Coronary artery (tissue), 2 donors: ENCODE data around the gene ATG4B.
"Not testable (repeated sequence)": the region's sequence is repeated elsewhere in the genome, so short reads cannot be mapped to it uniquely, and the experiment has no call there.

Source experiments
- DNase-seq: peaks from one replicate; pipeline ENCODE4 v3.0.0-alpha.2; 2017; ENCODE audit warnings: low spot score
- H3K27ac ChIP-seq, 2 donors: fragments of 200-600 bp; sonication (generic); one replicate each; pipeline ENCODE4 v1.5.1; 2016 to 2019
- H3K4me3 ChIP-seq: fragments of 200-600 bp; sonication (generic); 2 replicates; pipeline ENCODE4 v1.5.1; 2016; ENCODE audit warnings: mild to moderate bottlenecking, moderate library complexity
- TF ChIP-seq, protein P1 (sequence below): fragments of 200-600 bp; sonication (generic); IDR thresholded peaks from one replicate; pipeline ENCODE4 v1.5.1; 2019; ENCODE audit warnings: antibody characterized with exemption

ATG4B gene

DNA sequence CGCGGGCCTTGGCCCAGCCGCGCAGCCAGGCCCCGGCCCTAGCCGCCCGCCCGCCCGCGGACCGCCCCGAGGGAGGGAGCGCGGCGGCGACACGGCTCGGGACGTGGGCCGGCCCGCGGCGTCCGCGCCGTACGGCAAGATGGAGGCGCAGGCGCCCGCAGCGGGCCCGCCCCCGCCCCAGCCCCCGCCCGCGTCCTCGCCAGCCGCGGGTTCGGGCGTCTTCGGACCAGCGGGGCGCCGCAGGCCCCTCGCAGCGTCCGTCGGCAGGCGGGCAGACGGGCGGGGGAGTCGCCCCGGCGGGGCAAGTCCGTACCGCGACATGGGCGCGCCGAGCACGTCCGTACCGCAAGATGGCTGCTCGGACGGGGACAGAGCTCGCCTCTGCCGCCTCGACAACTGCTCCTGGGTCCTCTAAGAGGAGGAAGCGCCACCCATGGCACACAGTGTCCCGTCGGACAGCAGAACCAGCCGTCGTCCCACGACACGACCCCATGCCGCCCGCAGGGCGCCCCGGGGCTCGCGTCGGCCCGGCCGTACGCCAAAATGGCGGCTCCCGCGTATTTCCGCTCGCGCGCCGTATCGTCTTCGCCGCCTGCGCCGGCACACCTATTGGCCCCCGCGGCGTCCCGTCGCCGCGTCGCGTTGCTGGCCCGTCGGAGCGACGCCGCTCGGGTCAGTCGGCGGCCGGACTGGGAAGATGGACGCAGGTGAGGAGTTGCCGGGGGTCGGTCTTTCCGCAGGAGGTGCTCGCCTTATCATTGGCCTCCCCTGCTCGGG is at the start of gene ATG4B, which contains the start of gene THAP4:
ATG4B (plus strand) TSS at position 676 of the 777 bp plus-strand sequence; CDS start at position 698, 22 bp downstream.
THAP4 (minus strand) TSS at position 141 of the 777 bp plus-strand sequence. CDS start 141 bp downstream, outside the sequence.
- peak; percentile 87 for DNase-seq
- TF ChIP-seq, protein P1, sequence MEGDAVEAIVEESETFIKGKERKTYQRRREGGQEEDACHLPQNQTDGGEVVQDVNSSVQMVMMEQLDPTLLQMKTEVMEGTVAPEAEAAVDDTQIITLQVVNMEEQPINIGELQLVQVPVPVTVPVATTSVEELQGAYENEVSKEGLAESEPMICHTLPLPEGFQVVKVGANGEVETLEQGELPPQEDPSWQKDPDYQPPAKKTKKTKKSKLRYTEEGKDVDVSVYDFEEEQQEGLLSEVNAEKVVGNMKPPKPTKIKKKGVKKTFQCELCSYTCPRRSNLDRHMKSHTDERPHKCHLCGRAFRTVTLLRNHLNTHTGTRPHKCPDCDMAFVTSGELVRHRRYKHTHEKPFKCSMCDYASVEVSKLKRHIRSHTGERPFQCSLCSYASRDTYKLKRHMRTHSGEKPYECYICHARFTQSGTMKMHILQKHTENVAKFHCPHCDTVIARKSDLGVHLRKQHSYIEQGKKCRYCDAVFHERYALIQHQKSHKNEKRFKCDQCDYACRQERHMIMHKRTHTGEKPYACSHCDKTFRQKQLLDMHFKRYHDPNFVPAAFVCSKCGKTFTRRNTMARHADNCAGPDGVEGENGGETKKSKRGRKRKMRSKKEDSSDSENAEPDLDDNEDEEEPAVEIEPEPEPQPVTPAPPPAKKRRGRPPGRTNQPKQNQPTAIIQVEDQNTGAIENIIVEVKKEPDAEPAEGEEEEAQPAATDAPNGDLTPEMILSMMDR, result no peak
- Histone ChIP-seq H3K27ac (peak within 1 kb of the TSS; percentile 97 to 99), H3K4me3 (peak within 1 kb of the TSS; percentile 99)

DNA sequence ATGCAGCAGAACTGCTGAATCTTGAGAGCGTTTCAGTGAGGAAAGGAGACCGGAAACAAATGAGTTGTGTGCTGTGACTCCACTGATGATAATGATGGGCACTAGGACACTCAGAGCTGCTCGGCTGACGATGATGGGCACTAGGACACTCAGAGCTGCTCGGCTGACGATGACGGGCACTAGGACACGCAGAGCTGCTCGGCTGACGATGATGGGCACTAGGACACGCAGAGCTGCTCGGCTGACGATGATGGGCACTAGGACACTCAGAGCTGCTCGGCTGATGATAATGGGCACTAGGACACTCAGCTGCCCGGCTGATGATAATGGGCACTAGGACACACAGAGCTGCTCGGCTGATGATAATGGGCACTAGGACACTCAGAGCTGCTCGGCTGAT is 47.6 kb upstream of the ATG4B start:
- not testable (repeated sequence) for H3K4me3 ChIP-seq, DNase-seq, H3K27ac ChIP-seq

DNA sequence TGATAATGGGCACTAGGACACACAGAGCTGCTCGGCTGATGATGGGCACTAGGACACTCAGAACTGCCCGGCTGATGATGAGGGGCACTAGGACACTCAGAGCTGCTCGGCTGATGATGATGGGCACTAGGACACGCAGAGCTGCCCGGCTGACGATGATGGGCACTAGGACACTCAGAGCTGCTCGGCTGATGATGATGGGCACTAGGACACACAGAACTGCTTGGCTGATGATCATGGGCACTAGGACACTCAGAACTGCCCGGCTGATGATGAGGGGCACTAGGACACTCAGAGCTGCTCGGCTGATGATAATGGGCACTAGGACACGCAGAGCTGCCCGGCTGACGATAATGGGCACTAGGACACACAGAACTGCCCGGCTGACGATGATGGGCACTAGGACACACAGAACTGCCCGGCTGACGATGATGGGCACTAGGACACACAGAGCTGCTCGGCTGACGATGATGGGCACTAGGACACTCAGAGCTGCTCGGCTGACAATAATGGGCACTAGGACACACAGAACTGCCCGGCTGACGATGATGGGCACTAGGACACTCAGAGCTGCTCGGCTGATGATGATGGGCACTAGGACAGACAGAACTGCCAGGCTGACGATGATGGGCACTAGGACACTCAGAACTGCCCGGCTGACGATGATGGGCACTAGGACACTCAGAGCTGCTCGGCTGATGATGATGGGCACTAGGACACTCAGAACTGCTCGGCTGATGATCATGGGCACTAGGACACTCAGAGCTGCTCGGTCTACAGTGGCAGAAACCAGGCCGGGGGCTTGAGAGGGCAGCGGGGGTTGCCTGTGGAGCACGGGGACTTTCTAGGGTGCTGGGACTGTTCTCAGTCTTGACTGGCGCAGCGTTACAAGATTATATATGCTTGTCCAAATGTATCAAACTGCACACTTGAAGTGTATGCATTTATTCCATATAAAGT is 46.7 kb upstream of the ATG4B start:
- H3K27ac ChIP-seq, DNase-seq, H3K4me3 ChIP-seq: not testable (repeated sequence)

DNA sequence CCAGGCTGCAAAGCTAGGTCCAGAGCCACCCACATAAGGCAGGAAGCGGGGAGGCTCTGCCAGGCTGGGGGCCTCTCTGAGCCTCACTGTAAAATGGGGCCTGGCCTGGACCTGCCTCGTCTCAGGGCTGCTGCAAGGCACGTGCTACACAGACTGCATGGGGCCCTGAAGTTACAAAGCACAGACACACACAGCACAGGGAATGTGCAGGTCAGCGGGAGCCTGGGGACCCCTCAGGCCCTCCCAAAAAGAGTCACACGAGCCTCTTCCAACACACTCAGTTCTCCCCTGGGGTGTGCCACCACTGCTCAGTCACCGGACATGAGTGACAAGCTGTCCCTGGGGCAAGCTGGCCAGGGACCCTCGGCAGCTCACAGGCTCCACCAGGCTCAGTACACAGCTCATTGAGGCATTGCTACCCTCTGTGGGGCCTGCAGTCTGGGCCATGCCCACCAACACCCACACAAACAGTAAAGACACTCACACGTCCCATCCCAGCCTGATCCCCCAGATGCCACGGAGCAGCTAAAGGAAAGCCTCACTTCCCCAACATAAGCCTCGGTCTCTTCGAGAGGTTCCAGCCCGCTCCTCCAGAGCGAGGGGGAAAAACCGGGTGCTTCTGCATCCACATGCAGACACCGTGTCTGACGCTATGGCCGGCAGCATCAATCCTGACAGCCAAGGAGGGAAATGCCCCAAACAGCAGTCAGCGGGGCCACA is 45.2 kb upstream of the ATG4B start:
- TF ChIP-seq, protein P1, result no peak
- Histone ChIP-seq H3K4me3 (no peak overlapping the region), H3K27ac (no peak overlapping the region)
- no peak for DNase-seq

DNA sequence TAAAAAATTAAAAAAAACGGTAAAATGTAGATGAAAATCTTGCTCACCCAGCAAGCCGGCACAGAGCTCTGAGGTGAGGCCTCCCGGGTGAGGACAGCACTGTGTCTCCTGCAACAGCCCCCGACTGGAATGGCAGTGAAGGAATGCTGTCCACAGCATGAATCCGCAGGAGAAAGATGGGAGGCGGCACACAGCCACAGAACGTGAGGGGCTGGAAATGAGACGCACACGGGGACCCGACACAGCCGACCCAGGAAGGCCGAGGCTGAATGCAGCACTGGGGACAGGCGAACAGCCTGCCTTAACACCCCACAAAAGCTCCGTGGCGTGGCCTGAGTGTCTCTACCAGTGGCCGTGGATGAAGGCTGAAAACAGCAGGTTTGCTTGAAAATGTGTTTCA is 44.2 kb upstream of the ATG4B start:
- no peak for DNase-seq
- TF ChIP-seq, protein P1, result no peak
- no peak overlapping the region for H3K4me3 ChIP-seq
- H3K27ac ChIP-seq, result no peak overlapping the region

DNA sequence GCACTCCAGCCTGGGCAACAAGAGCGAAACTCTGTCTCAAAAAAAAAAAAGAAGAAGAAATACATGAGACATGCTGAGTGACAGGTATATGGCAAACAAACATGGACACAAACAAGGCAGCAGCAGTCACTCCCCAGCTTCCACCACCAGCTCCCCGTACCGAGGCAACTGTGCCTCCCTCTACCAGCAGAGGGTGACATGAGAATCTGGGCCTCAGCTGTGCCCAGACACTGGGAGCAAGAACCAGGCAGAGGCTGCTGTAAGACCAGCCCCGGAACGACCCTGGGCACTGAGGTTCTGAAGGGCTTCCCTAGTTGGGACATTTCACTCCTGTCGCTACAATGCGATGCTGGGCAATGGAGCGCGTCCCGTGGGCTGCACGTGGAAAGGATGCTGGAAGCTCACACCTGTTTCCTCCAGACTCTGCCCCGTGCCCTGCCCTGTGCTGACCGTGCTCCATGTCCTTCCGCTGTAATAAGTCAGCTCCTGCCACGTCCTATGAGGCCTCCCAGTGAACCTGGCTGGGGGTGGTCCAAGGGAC is 41.8 kb upstream of the ATG4B start:
- TF ChIP-seq, protein P1, result no peak
- no peak for DNase-seq
- Histone ChIP-seq H3K27ac (no peak overlapping the region), H3K4me3 (no peak overlapping the region)

DNA sequence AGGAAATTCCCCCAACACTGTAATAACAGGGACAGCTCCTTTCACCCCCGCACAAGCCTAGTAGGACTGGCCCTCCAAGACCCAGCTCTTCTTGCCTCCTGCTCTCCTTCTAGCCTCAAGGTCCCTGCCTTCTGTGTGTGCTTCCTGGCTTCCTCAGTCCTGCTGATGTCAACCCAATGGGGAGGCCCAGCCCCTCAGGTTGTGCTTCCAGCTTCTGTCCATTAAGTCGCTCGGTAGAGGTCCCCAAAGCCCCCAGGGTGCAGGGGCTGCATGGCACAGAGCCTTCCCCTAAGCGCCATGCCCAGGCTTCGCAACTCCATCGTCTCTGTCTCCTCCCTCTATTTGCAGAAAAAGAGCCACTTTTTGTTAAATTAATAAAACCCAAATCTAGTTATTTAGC is 39.9 kb upstream of the ATG4B start:
- TF ChIP-seq, protein P1, result no peak
- H3K4me3 ChIP-seq, result no peak overlapping the region
- DNase-seq, result no peak
- H3K27ac ChIP-seq, result no peak overlapping the region
